ENCODE measurements around the gene SLC27A6.
"Not testable (repeated sequence)": the region's sequence is repeated elsewhere in the genome, so short reads cannot be mapped to it uniquely, and the experiment has no call there.

SLC27A6 gene

GRCh38 chr5:128965011-128965637, at the start of gene SLC27A6:
Gene SLC27A6 (plus strand): TSS chr5:128965488. CDS start chr5:128966138, 650 bp downstream.
- no peak for DNase-seq (ENCODE audit: low read depth in 3 of 3)

- no peak for DNase-seq (ENCODE audit: low read depth in 3 of 3)
Observed at GRCh38 chr5:128919542-128919941, 45.7 kb upstream of the SLC27A6 start.

GRCh38 chr5:128920345-128921215, 44.7 kb upstream of the SLC27A6 start:
- no peak for DNase-seq (ENCODE audit: low read depth in 3 of 3)

GRCh38 chr5:128924299-128924698, 41.0 kb upstream of the SLC27A6 start:
- no peak for DNase-seq (ENCODE audit: low read depth in 3 of 3)

GRCh38 chr5:128925973-128926372, 39.3 kb upstream of the SLC27A6 start:
- no peak for DNase-seq (ENCODE audit: low read depth in 3 of 3)

GRCh38 chr5:128927644-128928043, 37.6 kb upstream of the SLC27A6 start:
- no peak for DNase-seq (ENCODE audit: low read depth in 3 of 3)

- DNase-seq (ENCODE audit: low read depth in 3 of 3), result not testable (repeated sequence)
Observed at GRCh38 chr5:128932232-128932631, 33.1 kb upstream of the SLC27A6 start.

GRCh38 chr5:128943100-128943499, 22.2 kb upstream of the SLC27A6 start:
- DNase-seq (ENCODE audit: low read depth in 3 of 3), result not testable (repeated sequence)

- no peak for DNase-seq (ENCODE audit: low read depth in 3 of 3)
Observed at GRCh38 chr5:128949847-128950546, 15.3 kb upstream of the SLC27A6 start.

GRCh38 chr5:128951301-128951700, 14.0 kb upstream of the SLC27A6 start:
- DNase-seq (ENCODE audit: low read depth in 3 of 3), result not testable (repeated sequence)

GRCh38 chr5:128956164-128956563, 9.1 kb upstream of the SLC27A6 start:
- DNase-seq (ENCODE audit: low read depth in 3 of 3), result no peak

- no peak for DNase-seq (ENCODE audit: low read depth in 3 of 3)
Observed at GRCh38 chr5:128962211-128962610, 3.1 kb upstream of the SLC27A6 start.

GRCh38 chr5:128965638-128966302, 482 bp downstream of the SLC27A6 start:
- DNase-seq (ENCODE audit: low read depth in 3 of 3), result no peak

- no peak for DNase-seq (ENCODE audit: low read depth in 3 of 3)
Observed at GRCh38 chr5:128966375-128966774, 1.1 kb downstream of the SLC27A6 start.

GRCh38 chr5:128966846-128967245, 1.6 kb downstream of the SLC27A6 start:
- DNase-seq (ENCODE audit: low read depth in 3 of 3), result no peak

- no peak for DNase-seq (ENCODE audit: low read depth in 3 of 3)
Observed at GRCh38 chr5:128973244-128973643, 8.0 kb downstream of the SLC27A6 start.

GRCh38 chr5:128974567-128974966, 9.3 kb downstream of the SLC27A6 start:
- DNase-seq (ENCODE audit: low read depth in 3 of 3), result no peak

- no peak for DNase-seq (ENCODE audit: low read depth in 3 of 3)
Observed at GRCh38 chr5:128979761-128980160, 14.5 kb downstream of the SLC27A6 start.

GRCh38 chr5:128980917-128981316, 15.6 kb downstream of the SLC27A6 start:
- no peak for DNase-seq (ENCODE audit: low read depth in 3 of 3)

- no peak for DNase-seq (ENCODE audit: low read depth in 3 of 3)
Observed at GRCh38 chr5:128984480-128984879, 19.2 kb downstream of the SLC27A6 start.

- no peak for DNase-seq (ENCODE audit: low read depth in 3 of 3)
Observed at GRCh38 chr5:128988476-128988875, 23.2 kb downstream of the SLC27A6 start.
